LNCaP clone FGC (cell line): ENCODE data around the gene TTC7B.
A peak's percentile ranks its signal among the peaks of the same experiment; 100 is the strongest.

Experiments
- DNase-seq: peaks from one replicate; pipeline ENCODE4 v3.0.0-alpha.2; 2011; ENCODE audit warnings: low read depth
- H3K4me3 ChIP-seq: 2 replicates; pipeline ENCODE4 v1.5.1; 2011; ENCODE audit warnings: mild to moderate bottlenecking, low read depth, low read length, control low read depth
- CTCF ChIP-seq: IDR thresholded peaks from 2 replicates; pipeline ENCODE4 v1.5.1; 2012; ENCODE audit warnings: mild to moderate bottlenecking; ENCODE audit not compliant: control insufficient read depth, insufficient read depth; ENCODE audit errors: extremely low read depth

The TTC7B gene

GRCh38 chr14:90496379-90496778 lies 319.9 kb downstream of the TTC7B start:
- DNase-seq = no peak
- H3K4me3 ChIP-seq = no peak overlapping the region
- no peak for TF ChIP-seq CTCF

DNA sequence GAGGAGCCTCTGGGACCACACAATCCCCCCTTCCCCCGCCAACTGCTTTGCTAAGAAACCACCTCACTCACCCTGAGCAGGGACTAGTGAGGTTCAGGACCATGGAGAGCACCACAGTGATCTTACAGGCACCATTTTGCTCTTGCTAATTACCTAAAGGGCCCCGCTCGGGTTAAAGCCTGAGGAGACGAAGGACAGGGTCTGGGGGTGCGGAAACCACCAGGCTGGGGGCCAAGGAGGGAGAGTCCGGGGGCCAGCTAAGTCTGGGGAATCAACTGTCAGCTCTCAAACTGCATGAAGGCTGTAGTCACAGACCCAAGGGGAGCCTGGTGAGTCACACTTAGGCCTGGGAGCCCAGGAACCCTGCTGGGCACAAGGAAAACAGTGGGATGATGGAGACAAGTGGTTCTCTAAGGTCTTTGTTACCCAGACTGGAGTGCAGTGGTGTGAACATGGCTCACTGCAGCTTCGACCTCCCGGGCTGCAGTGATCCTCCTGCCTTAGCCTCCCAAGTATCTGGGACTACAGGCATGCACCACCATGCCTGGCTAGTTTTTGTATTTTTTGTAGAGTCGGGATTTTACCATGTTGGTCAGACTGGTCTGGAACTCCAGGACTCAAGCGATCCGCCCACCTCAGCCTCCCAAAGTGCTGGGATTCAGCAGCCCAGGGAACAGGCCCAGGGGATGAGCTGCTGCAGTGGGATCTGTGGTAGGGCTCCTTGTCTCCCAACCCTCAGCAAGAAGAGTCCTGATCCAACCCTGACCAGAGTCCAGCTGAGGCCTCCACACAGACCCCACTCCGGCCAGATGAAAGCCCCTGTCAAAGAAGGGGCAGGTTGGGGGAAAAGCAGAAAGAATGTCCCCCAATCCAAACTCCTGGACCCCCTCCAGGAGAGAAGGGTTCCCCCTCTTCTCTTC lies 320.6 kb downstream of the TTC7B start:
- TF ChIP-seq CTCF = no peak
- H3K4me3 ChIP-seq = no peak overlapping the region
- peak; percentile 44 for DNase-seq

- no peak for DNase-seq
- no peak overlapping the region for H3K4me3 ChIP-seq
- no peak for TF ChIP-seq CTCF
These were observed 324.2 kb downstream of the TTC7B start for GRCh38 chr14:90491911-90492531.

GRCh38 chr14:90491221-90491885 lies 324.9 kb downstream of the TTC7B start:
- TF ChIP-seq CTCF = no peak
- no peak for DNase-seq
- H3K4me3 ChIP-seq = no peak overlapping the region

DNA sequence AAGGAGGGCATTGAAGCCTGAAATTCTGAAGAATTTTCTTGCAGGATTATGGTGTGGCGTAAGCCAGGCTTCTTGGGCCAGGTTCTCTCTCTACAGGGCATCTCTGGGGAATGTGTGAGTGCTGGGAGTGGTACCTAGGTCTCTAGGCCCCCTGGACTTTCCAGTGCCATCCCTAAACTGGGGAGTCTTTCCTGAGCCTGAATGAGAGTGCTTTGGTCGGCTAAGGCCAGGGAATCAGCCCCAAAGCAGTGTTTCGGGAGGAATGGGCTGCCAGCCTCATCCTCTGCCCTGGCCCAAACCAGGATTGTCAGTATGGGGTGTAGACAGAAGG lies 325.5 kb downstream of the TTC7B start:
- no peak for TF ChIP-seq CTCF
- no peak for DNase-seq
- no peak overlapping the region for H3K4me3 ChIP-seq

GRCh38 chr14:90489916-90490719 lies 326.1 kb downstream of the TTC7B start:
- no peak for DNase-seq
- no peak overlapping the region for H3K4me3 ChIP-seq
- no peak for TF ChIP-seq CTCF
